Dedifferentiated amniotic fluid mesenchymal stem cell (primary cell): ENCODE results near the gene PSMB11.

ENCODE experiments used
- DNase-seq: peaks from one replicate; pipeline ENCODE4 v3.0.0-alpha.2; 2016; ENCODE audit errors: extremely low spot score

PSMB11 gene

DNA sequence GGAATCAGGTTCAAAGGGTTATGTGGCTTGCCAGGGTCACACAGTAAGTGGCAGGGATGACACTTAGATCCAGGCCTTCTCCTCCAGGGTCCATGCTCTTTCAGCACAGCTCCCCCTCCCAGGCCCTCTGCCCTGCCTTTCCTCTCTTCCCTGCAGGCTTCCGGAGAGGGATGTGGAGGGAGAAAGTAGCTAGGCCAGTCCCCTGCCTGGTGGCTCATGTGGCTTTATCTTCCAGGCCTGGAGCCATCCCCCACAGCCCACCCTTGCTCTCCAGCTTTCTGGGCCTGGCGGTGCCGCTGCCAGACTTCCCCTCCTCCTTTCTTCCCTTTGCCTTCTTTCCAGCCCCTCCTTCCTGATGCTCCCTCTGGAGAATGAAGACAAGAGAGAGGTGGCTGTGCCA, 1.7 kb downstream of the PSMB11 start:
- no peak for DNase-seq

DNA sequence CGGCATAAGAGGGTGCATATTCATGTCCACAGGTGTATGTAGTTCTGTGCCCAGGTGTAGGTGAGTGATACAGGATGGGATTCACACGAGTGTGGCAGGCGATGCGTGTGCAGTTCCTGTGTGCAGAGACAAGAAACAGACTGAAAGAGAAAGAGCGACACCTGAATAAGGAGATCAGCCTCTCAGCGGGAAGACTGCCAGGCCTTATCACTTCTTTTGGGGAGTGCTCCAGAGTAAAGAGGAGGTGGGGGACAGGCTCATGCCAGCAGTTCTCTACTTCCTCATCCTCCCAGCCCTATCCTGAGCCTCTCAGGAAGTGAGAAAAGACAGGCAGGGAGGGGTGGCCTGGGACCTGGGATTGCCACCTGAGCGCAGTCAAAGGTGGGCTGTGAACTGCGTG, 2.8 kb downstream of the PSMB11 start:
- no peak for DNase-seq

DNA sequence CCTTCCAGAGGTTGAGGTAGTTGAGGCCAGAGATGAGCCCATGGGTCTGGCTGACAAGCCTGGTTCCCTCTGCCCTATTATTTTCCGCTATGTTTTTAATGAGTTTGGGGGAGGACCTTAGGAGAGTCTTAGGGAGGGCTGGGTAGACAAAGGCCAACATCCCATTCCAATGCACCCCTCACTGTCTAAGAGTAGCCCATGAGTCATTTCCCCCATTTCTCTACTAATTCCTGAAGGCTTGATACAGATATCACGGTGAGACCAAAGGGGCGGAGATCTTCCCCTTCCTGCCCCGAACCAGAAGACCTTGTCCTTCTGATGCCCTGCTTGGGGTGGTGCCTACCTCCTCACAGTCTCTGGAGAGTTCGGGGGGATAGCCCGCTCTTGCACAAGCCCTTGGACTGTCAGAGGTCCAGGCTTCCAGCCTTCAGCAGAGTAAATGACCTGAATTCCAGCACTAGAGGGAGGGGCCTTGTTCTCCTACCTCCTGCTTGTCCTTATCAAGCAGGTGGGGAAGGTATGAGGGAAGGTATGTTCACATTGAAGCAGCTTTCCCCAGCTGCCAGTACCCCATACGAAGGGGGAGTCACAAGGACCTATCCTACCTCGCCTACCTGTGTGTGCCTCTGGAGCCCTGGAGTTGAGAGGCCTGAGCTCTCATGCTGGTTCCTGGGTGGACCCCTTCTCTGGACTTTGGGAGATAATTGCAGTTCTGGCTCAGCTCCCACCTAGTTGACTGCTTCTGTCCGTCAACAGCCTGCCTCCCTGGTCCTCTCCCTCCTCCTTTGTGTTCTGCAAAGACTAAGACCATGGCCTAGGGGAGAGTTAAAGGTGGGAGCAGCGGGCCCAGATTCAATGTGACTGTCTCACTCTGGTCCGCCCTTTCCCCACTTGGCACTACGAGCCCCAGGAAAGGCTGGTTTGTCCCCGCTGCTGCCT, 3.7 kb downstream of the PSMB11 start:
- no peak for DNase-seq

DNA sequence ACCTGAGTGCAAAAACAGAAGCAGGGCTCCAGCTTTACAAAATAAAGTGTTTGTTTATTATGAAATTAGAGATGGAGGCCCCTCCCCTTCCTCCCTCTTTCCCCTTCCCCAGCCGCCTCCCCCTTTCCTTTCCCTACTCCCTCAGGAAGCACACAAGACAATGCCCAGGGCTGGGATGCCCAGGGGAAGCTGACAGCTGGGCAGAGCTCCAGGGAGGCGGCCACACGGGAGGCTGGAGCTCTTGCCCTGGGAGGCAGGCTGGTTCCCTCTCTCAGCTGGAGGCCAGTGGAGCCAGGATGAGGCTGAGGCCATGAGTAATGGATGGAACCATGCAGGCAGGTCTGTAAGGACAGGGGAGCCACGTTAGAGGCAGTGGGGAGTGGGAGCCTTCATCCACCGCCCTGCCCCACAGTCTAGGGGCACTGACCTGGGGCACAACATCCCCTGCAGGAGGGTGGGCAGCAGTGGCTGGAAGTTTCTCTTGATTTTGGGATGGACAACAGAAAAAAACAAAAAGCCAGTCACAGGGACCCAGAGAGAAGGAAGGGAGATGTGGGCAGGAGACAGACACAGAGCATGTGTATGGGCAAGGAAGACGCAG, 5.1 kb downstream of the PSMB11 start:
- DNase-seq = no peak

DNA sequence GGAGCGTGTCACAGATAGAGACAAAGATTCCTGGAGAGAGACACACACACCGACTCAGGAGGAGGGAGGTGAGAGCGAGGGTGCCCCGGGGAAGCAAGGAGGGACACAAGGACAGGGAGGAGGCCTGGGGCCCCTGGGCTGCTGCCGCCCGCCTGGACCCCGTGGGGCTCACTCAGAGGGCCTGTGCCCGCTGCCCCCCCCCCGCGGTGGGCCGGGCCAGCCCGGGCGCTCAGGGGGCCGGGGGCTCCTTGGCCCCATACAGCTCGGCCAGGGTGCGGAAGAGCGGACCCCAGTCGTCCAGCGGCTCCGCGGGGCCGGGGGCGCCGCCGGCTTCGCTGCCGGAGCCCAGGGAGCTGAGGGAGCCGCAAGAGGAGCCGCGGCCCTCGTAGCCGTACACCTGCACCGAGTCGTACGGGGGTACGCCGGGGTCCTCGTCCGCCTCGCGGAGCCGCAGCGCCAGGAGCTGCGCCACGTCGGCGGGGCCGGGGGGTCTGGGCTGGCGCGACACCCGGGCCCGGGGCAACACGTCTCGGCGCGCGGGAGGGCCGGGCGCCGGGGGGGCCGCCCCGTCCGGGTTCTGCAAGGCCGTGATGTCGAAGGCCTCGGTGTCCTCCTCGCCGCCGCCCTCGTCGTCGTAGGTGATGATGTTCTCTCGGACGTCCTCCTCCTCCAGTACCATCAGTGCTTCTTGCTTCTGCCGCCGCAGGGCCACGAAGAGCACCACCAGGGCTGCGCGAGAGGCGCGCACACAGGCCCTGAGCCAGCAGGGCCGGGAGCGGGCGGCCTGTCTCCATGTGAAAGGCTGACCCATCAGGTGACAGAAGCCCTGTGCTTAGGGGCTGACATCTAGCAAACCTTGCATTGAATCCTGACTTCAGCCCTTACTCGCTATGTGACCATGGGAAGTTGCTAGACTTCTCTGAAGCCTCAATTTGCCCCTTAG, 6.0 kb downstream of the PSMB11 start:
- no peak for DNase-seq

DNA sequence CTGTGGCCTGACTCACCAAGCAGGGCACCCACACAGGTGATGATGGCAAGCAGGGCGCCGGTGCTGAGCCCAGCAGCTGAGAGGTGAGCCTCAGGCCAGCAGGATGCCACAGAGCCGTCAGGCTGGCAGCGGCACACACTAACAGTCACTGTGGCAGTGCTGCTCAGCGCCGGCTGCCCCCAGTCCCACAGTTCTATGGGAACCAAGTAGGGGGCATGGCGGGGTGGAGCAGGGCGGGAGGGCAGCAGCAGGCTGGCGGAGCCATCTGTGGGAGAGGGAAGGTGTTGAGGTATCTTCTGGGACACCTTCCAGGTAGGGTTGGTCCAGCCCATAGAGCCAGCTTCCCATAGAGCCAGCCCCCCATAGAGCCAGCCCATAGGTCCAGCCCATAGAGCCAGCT, 7.0 kb downstream of the PSMB11 start:
- no peak for DNase-seq

DNA sequence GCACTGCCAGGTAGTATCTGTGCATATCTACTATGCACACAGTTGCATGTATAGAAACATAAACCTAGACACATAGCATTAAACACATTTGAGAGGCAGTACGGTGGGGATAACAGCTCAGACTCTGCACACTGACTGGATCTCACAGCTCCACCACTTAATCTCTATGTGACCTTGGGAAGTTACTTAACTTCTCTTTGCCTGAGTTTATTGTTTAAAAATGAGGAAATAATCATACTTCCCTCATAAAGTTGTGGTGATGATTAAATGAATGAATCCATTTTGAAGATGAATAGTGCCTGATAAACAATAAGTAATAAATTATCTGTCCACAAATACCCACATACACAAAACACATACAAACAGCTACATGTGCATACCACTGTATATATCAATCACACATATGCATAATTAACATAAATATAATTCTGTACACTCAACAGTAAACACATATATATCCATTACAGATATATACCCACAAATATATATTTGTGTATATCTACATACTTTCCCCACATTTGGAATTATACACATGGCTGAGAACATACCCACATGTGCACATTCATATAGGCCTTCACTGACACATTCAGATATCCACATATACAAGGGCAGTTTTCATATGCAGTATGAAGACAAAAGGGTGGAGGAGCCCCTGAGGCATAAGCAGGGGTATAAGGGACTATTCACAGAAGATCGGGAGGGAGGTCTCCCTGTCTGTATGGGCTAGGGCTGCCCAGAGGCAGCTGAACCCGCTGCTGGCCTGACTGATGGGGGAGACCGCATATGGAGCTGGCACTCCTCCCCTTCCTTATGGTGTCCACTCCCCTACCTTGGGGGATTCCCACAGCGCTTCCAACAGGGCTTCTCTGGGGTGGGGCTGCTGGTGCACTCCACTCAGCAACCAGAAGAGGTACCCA, 9.4 kb downstream of the PSMB11 start:
- no peak for DNase-seq

DNA sequence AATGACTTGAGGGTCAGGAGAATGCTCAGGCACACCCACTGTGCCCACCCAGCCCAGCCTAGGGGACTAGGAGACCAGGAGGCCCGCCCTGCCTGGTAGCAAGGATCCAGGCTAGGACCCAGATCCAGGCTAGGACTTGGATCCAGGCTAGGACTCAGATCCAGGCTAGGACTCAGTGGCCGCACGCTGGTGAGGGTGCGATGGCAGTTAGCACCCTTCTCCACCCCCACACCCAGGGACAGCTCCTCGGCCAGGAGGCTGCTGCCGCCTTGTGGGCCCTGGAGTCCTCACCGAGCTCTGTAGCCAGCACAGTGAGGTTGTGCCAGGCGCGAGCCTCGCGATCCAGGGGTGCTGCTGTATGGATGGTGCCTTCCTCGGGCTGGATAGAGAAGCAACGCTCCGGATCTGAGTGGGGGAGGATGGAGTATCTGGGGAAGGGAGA, 10.2 kb downstream of the PSMB11 start:
- no peak for DNase-seq

DNA sequence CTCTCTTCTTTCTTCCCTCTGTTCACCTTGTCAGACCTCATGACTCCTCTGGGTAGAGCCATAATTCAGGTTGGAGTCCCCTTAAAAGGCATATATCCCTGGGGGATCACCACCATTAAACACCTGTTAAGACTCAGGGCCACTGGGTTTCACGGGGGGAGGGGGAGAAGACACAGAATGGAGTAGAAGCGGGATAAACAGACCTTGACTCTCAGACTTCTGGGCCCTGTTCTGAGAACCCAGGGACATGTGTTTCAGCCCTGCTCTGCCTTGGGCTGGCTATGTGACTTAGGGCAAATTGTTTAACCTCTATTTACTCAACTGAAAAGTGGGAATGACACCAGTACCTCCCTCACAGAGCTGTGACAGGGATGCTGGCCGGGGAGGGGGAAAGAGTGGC, 10.7 kb downstream of the PSMB11 start:
- DNase-seq = no peak

DNA sequence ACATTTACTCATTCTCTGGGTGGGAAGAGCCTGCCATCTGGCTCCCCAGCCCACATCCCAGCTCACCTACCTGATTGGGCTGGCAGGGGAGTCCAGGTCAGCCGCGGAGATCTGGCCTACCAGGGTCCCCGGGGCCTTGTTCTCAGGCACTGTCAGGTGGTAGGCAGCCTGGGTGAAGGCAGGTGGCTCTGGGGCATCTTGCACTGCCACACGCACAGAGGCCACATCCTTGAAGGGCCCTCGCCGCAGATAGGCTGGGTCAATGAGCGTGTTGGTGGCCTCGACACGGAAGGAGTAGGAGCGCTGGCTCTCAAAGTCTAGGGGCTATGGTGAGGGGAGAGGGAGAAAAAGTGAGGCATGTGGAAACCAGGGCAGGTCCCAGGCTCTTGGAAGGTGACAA, 11.4 kb downstream of the PSMB11 start:
- DNase-seq = no peak

DNA sequence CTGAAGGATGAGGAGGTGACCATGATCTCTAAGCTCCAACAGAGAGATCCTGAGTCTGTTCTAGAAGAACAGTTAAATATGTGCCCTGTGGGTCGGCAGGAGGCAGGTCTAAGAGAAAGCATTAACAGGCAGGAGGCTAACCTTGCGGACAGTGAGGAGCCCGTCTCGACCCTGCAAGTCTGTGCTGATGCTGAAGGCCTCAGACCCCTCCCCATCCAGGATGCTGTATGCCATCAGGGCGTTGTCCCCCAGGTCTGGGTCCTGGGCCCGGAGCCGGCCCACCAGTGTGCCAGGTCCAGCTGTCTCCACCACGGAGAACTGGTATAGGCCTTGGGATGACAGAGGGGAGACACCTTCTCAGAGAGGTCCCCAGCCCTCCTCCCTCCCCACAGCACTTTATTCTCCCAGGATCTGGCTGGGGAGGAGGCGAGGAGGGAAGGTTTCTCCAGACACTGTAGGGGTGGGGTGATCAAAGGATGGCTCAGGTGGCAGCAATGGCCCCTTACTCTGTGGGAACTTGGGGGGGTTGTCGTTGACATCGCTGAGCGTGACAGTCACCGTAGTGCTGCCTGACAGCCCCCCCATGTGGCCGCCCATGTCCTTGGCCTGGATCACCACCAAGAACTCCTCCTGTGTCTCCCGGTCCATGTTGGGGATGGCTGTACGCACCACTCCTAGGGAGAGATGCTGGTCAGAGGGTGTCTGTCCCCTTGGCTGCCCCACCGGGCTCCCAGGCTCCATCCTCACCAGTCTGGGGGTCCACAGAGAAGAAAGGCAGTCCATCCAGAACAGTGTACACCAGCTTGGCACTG, 12.2 kb downstream of the PSMB11 start:
- DNase-seq = no peak

DNA sequence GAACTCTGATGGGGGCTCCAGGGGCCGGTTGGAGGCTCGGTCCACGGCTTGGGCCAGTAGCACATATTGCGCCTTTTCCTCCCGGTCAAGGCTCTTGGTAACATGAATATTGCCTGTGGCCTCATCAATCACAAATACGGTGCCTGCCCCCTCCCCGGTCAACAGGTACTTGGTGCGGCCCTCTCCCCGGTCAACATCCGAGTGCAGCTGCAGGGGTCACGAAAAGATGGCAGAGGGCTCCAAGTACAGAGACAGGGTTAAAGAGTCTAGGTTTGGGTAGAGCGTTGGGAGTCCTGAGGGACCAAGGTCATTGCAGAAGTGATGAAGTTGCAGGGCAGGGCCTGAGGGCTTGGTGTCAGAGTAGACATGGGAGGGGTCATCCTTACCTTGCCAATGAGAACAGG, 13.1 kb downstream of the PSMB11 start:
- no peak for DNase-seq

DNA sequence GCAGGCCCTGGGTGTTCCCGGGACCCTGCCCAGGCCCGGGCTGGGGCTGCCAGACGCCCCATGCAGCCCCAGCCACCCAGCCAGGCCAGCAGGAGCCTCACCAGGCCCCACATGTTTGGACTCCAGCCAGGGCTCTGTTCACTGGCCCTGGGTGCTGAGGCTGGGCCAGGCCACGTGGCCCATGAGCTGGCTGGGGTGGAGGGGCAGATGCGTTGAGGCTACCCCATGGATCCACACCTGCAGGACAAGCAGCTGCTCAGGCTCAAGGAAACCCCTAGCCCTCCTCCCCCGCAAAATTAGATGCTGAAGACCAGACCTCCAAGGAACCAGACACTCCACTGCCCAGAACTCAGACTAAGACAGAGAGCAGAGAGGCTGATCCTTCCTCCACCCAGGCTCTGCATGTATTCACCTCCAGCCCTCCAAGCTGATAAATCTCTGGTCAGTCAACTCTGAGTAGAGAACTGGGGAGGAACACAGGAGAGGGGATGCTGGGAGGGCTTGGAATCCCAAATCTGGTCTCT, 13.7 kb downstream of the PSMB11 start:
- DNase-seq = no peak

DNA sequence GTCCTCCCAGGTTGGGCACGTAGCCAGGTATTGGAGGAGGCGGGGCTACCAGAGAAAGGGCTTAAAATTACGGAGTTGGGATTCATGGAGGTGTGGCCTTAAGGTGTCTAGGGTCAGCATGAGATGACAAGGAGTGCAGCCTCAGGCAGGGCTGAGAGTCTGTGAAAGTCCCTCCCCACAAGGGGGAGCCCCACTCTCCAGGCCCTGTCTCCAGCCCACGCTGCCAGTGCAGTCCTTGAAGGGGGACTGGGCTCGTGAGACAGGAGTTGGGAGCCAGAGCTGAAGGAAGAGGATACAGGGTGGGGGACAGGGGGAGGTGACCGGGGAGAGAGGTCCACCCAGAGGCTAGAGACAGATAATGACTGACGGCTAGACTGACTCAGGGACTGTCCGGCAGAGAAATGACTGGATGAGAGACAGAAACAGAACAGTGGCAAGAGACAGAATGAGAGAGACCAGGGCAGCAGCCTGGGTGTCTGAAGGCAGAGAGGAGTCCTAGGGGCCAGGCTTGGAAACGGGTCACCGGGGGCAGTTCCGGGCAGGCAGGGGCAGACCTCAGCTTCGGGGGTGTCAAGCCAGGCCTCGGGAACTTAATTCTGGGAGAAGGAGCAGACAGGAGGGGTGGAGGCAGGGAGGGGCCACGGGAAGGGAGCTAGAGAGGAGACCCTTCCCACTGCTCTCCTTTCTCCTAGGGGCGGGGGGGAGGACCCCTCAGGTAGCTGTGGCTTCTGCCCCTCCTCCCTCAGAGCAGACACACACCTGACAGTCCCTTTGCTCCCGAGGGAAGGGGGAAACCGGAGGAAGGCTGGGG, 14.3 kb downstream of the PSMB11 start:
- no peak for DNase-seq

DNA sequence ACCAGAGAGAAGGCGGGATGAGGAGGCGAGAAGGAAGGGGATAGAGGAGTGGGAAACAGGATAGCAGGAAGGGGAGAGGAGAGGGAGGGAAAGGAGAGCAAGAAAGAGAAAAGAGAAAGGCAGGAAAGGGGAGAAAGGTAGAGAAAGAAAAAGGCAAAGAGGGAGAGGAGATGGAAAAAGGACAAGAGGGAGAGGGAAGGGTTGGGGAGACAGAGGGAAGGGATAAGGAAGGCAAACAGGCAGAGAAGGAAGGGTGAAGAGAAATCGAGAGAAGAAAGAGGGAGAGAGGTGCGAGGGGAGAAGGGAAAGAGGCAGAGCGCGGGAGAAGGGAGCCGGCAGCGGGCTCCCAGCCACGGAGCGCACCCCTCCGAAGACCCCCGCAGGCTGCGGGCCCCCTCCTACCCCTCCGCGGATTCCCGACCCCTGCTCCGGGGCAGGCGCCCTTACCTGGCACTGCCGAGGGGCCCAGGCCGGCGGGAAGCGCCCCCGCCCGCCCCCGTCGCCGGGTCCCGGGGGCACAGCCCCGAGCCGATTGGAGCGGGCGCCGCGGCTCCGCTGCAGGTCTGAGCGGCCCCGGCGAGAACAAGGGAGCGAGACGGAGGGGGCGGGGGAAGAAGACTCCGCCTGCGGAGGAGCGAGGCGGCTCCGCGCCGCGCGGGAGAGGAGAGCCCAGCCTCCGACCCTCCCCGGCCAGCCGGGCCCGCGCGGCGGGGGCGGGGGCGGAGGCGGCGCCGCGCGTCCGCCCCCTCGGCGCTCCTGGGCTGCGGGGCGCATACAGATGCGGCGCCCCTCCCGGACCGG, 15.1 kb downstream of the PSMB11 start, which contains the start of gene CDH24:
CDH24 (minus strand) TSS at position 565 of the 801 bp plus-strand sequence. CDS start 1,787 bp downstream, outside the sequence.
- no peak for DNase-seq

DNA sequence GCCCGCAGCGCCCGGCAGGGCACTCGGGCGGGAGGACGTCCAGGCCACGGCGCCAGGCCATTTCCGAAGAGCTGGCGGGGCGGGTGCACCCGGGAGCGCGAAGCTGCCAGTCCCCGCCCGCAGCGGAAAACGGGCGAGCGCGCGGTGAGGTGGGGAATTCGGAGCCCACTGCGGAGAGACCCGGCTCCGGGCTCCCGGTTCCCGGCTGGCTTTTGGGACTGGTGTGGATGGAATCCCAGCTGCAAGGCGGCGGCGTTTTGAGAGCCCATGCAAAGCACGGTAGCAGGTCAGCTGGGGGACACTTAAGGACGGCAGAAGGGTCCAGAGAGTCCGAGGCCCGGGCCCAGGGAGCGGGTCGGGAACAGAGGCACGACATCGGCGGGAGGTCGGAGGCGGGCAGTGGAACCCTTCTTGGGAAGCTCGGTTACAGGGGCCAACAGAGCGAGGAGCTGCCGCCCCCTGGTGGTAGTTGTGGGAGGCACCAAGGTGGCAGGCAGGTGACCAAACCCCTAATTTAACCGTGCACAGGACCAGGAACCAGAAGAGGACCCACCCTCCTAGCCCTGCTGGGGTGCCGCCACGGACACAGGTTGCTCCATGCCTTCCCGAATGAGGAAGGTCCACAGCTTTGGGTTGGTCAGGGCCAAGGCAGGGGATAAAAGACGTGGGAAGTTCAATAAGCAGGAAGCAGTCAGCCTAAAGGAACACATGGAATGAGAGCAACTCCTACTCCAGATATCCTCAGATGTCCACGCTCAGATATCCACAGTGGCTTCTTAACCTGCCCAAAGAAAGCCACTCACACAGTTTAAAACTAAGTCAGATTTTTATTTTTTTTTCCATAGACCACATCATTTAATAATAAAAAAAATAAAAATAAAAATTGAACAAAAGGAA, 16.0 kb downstream of the PSMB11 start:
- DNase-seq = peak; percentile 81
